22Rv1 (cell line): Measurements from ENCODE around the gene RBMS1.

Source experiments
- H3K27ac ChIP-seq: fragments of 450-650 bp; 2 replicates; pipeline ENCODE4 v1.5.1; 2017
- CTCF ChIP-seq: fragments of 450-650 bp; IDR thresholded peaks from 2 replicates; pipeline ENCODE4 v1.5.1; 2017; ENCODE audit warnings: mild to moderate bottlenecking
- ZFX ChIP-seq: fragments of 450-650 bp; IDR thresholded peaks from 2 replicates; pipeline ENCODE4 v1.6.1; 2017; ENCODE audit warnings: antibody characterized with exemption, borderline replicate concordance

RBMS1 gene

DNA sequence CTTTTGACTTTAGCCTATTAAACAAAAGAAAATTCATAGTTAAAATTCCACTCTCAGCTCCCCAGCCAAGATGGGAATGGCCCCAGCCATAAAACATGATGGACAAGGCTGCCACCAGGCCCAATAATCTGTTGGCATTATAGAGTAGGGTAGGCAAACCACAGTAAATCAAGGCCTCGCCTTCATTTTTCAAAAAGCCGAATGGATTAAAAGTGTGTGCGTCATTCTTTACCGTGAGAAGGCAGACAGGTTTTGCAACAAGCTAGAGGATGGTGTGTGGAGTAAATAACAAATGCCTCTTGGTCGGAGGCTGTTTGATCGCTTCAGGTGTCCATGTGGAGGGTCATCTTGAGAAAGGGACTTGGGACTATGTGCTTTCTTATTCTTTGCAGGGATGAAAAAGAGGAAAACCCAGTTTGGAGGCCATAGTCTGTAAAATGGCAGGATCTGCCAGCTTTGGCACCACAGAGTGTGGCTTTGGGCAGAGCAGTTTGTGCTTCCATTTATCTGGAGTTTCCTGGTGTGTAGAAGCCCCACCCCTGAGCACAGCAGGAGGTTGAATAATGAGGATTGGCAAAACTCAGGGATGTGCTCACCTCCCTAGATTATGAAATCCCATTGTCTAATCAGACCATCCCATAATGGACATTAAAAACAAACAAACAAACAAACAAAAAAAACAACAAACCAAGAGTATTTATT lies 236.4 kb downstream of the RBMS1 start:
- H3K27ac ChIP-seq, result no peak overlapping the region
- no peak for TF ChIP-seq CTCF
- TF ChIP-seq ZFX, result no peak

DNA sequence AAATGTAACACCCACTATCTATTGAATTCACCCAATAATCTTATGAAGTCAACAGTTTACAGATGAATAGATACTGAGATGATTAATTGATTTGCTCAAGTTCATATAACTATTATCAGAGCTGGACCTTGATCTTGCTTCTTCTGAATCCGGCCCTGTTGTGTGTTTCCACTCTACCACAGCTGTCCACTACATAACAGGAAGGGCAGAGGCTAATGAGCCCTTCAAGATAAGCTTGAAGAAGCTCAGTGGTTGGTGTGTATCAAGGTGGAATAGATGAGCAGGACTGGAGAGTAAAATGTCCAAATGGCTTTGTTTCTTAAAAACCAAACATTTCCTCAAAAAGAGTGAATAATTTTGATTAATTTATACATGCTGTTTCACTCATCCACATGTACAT lies 237.1 kb downstream of the RBMS1 start:
- no peak for TF ChIP-seq CTCF
- no peak for TF ChIP-seq ZFX
- no peak overlapping the region for H3K27ac ChIP-seq

DNA sequence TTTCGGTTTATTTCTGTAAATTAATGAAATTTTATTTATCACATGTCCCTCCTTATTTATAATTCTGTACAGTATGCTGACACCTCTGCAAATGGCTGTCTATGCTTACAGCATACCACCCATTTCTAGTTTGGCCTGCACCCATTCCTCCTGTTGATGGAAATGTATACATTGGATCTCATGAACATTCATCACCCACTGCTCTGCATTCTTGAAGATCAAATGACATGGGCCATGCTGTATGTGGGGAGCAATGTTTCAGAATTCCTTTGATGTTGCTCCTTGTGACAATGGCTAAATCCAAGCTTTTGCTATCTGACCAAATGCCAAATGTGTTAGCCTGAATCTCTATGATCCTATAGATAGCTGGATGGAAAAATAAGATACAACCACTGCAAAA lies 238.2 kb downstream of the RBMS1 start:
- no peak overlapping the region for H3K27ac ChIP-seq
- no peak for TF ChIP-seq CTCF
- TF ChIP-seq ZFX, result no peak

GRCh38 chr2:160254189-160254762 lies 239.3 kb downstream of the RBMS1 start:
- no peak overlapping the region for H3K27ac ChIP-seq
- TF ChIP-seq ZFX (no peak), CTCF (no peak)

DNA sequence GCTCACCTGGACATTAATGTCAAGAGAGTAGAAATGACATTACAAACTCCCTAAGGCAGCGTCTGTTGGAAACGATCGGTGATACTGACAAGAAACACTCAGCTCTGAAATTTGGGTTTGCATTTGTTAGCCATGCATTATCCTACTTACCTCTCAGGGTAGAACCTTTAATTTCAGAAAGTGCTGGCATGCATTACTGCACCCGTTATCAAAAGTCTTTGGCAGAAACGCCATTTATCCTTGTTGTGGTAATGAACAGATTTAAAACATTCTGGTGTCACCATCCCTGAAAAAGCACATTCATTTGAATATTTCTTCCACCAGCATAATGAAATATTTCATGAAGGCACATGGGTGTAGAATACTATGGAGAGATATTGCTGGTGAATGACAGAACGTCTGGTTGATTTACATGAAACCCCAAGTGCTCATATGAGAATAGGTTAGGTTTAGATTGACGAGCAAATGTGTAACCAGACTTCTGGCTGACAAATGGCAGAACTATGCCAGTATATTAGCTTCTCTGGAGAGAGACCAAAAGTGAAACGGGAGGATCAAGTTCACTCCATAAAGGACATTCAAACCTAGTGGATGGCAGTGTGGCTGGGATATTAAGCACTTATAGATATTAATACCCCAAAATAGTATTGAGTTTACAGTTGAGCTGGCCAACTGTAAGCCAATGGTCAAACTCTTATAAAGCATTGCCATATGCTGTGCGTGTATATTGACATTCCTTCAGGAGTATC lies 240.0 kb downstream of the RBMS1 start:
- no peak overlapping the region for H3K27ac ChIP-seq
- TF ChIP-seq ZFX (no peak), CTCF (no peak)

GRCh38 chr2:160252900-160253299 lies 240.7 kb downstream of the RBMS1 start:
- H3K27ac ChIP-seq, result no peak overlapping the region
- TF ChIP-seq ZFX (no peak), CTCF (no peak)

DNA sequence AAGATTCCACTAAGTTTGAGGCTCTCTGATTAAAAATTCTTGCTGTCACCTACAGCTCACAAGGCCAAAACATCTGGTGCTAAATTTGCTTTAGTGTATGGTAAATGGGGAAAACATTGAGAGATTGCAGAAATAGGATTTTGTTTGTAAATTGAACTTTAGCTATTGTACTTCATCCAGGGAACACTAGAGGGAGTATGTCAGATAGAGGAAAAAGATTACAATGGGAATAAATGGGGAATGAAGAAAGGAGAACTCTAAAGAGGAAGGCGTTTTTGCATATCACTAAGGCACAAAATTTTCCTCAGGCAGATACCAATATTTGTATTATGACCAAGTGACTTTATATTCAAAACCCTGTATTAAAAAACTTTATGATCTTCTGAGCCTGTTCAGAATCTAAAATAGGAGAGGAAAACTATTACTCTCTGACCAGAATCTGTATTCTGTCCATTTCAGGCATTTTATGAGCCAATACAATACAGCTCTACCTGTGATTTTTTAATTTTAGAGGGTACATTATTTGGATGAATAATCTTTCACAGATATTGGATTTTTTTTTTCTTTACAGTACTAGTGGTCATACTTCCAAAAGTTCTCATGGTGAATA lies 241.2 kb downstream of the RBMS1 start:
- no peak overlapping the region for H3K27ac ChIP-seq
- peak; percentile 67 for TF ChIP-seq CTCF
- no peak for TF ChIP-seq ZFX
